Measurements from ENCODE around the gene INSR.
"Not testable (repeated sequence)": the region's sequence is repeated elsewhere in the genome, so short reads cannot be mapped to it uniquely, and the experiment has no call there.

INSR gene

GRCh38 chr19:7188698-7189629 is 105.2 kb downstream of the INSR start:
- DNase-seq, result no peak

DNA sequence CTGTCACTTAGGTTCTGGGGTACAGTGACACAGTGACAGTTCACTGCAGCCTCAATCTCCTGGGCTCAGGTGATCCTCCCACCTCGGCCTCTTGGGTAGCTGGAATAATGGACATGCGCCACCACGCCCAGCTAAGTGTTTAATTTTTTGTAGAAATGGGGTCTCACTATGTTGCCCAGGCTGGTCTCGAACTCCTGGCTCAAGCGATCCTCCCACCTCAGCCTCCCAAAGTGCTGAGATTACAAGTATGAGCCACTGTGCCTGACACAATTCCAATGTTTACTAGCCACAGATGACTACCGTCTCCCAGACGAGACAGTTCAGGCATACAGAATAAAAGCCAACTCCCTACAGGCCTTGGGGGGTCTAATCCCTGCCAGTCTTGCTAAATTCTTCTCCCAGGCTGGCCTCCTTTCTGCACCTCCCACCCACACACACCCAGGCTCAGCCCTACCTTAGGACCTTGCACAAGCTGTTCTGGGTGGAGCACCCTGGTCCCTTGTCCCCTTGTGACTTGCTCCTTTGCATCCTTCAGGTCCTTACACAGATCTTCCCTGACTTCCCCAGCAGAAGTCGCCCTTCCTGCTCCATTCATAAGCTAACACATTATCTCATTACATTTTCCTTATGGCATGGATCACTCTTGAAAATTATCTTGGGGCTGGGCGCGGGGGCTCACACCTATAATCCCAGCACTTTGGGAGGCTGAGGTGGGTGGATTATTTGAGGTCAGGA is 106.4 kb downstream of the INSR start:
- DNase-seq, result no peak

DNA sequence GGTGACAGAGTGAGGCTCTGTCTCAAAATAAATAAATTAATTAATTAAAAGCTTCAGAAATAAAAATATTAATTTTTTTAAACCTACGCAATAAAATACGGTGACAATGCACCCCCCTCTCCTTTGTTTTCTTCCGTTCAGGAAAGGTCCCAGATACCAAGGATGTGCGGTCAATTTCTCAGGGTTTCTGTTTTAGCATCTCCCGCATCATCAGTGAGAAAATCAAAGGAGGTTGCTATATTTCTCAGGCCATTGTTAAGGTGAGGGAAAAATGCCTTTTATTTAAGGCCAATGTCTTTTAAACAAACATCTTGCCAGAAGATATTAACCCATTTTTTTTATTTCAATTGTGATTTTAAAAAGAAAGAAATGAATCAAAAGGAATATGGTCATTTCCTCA is 111.7 kb downstream of the INSR start:
- no peak for DNase-seq

DNA sequence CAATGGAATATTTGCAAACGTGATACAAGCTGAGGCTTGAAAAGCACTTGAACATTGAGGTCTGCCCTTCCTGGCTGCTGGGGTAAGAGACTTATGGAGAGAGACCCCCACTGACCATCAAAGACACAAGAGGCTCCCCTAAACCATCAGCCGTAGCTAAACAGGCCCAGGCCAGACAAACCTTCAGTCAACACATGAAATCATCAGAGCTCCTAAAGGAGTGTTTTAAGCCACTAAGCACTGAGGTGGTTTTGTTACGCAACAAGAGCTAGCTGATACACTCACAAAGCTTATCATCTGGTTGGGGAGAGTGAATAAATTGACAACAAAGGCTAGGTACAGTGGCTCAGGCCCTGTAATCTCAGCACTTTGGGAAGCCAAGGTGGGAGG is 114.3 kb downstream of the INSR start:
- DNase-seq, result no peak

- no peak for DNase-seq
Measured at GRCh38 chr19:7177926-7178325, 116.3 kb downstream of the INSR start.

DNA sequence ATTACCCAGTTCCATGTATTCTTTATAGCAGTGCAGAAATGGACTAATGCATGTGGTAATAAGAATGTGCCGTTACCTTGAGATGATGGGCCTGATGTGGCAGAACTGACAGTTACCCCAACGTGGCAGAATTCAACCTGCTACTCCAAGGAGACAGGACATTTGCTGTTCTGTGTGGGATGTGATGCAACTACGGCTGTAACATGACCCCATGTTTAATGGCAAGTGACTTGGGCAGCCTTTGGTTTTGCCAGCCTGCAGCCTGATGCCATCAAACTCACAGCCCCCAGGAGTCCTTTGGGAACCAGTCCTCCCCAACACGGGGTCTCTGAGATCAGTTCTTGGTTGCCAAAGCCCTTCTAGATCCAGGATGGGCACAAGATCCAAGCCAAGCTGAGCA is 117.4 kb downstream of the INSR start:
- no peak for DNase-seq

DNA sequence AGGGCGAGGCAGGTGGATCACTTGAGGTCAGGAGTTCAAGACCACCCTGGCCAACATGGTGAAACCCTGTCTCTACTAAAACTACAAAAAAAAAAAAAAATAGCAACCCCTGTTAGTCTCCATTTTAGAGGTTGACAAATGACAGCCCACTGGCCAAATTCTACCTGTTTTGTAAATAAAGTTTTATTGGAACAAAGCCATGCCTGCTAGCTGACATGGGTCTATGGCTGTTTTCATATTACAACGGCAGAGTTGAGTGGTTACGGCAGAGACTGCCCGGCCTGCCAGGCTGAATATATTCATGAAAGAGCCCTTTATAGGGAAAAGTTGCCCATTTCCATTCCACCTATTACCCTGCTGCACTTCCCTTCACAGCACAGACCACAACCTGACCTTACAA is 121.4 kb downstream of the INSR start:
- no peak for DNase-seq

- DNase-seq, result no peak
Measured at GRCh38 chr19:7170983-7171382, 123.2 kb downstream of the INSR start.

DNA sequence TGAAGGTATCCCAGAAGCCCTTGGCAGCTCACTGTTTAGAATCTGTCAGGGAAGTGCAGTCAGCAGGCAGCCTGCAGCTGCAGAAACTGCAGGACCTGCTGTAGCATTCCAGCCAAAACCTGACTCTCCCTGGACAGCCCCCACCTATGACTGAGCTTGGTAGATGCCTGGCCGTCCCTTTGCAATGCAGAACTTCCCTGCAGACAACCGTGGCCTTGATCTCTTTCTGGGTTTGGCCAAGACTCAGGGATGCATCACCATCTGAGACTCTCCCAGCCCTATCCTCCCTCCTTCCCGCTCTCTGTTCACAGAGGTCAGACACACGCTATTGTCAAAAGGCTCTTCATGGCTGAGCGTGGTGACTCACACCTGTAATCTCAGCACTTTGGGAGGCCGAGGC is 125.3 kb downstream of the INSR start:
- DNase-seq, result no peak

- no peak for DNase-seq
Measured at GRCh38 chr19:7161292-7161691, 132.9 kb downstream of the INSR start.

DNA sequence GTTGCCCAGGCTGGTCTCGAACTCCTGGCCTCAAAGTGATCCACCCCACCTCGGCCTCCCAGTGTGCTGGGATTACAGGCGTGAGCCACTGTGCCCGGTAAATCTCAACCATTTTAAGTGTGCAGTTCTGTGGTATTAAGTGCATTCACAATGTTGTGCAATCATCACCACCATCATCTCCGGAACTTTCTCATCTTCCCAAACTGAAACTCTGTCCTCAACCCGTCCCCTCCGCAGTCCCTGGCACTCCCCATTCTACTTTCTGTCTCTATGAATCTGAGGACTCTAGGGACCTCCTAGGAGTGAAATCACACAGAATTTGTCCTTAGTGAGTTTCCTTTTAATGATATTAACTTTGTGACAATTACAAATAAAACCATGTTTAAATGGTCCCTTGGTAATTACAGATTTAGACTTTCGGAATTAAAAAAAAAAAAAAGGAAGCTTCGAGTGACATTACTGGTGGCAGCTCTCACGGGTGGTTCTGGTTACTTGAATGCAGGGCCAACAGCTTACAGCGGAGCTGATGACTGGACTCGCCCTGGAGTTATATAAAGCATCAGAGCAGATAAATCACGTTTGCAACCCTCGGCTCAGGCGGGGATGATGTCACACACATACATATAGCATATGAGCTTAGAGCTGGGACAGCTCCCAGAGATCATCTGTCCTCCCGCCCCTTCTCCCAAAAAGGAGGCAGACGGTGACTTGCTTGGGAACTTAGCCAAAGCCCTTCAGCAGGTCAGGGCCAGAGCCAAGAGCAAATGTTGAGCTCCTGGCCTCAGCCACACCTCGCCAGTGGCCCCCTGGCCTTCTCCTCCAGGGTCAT is 134.9 kb downstream of the INSR start:
- no peak for DNase-seq

GRCh38 chr19:7153022-7153421 is 141.2 kb downstream of the INSR start:
- no peak for DNase-seq

- DNase-seq, result no peak
Measured at GRCh38 chr19:7152568-7152967, 141.6 kb downstream of the INSR start.

DNA sequence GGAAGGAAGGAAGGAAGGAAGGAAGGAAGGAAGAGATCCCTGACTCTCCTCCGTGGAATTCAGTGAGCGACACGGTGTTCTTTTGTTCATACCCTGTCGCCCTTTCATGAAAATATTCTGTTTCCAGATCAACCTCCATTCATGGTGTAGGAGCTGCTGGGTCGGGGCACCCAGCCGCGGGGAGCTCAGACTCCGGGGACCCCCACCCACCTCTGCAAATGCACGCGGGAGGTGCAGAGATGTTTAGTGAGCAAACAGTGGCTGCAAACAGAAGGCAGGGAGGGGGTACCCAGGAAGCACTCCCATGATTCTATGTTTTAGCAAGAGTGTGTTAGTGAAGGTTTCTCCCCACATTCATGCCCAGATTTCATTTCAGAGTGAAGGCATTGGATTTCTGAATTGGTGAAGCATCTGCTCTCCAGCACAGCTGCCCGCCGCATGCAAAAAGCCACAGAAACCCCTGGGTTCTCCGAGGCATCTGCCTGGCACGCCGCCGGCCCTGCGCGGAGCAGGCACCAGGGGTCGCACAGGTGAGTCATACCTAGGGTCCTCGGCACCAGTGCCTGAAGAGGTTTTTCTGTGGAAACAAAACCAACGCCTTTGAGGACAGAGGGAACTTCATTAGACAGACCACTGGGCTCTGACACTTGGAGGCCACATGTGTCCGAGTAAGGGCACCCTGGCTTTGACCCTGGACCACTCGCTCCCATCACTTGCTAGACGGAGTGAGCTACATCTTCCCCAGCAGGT is 144.1 kb downstream of the INSR start:
- no peak for DNase-seq

DNA sequence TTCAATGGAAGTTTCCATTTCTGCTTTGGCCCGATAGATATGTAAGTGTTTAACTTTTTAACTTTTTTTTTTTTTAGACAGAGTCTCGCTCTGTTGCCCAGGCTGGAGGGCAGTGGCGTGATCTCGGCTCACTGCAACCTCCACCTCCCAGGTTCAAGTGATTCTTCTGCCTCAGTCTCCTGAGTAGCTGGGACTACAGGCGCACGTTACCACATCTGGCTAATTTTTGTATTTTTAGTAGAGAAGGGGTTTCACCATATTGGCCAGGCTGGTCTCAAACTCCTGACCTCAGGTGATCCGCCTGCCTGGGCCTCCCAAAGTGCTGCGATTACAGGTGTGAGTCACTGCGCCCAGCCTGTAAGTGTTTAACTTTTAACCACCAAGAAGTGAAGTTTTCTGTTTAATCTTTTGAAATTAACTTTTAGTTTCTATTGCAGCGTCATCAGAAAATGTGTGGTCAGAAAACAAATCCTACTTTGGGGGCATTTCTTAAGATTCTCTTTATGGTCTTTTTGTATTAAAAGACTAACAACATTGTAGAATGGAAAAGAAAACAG is 147.0 kb downstream of the INSR start:
- DNase-seq, result not testable (repeated sequence)

DNA sequence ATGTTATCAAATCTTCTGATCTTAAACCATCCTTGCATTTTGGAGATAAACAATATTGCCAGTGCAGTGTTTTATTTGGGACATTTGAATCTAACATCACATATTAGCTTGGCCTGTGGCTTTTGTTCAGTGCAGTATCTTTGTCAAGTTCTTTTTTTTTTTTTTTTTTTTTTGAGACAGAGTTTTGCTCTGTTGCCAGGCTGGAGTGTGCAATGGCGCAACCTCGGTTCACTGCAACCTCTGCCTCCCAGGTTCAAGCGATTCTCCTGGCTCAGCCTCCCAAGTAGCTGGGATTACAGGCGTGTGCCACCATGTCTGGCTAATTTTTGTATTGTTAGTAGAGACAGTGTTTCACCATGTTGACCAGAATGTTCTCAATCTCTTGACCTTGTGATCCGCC is 148.1 kb downstream of the INSR start:
- not testable (repeated sequence) for DNase-seq

DNA sequence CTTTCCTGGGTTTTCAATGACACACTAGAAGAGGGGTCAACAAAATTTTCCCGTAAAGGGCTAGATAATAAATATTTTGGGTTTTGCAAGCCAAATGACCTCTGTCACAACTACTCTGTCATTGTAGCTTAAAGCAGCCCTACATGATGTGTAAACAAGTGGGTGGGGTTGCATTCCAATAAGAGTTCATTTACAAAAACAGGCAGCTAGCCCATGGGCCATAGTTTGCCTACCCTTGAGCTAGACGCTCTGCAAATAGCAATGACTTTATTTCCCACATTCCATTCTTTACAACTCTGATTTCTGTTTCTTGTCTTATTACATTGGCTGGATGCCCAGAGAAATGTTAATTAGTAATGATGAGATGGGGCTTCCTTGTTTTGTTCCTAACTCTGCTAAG is 148.7 kb downstream of the INSR start:
- DNase-seq, result no peak

DNA sequence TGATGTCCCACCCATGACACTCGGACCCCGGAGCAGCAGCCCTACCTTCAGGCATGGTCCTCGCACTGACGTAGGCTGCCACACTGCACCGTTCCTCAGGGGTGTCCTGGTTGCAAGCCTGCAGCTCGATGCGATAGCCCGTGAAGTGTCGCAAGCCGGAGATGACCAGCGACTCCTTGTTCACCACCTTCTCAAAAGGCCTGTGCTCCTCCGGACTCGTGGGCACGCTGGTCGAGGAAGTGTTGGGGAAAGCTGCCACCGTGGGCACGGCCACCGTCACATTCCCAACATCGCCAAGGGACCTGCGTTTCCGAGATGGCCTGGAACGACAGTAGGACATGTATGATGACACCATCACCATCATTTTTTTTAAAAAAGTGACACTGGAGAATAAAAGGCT is 151.4 kb downstream of the INSR start:
- DNase-seq, result no peak

DNA sequence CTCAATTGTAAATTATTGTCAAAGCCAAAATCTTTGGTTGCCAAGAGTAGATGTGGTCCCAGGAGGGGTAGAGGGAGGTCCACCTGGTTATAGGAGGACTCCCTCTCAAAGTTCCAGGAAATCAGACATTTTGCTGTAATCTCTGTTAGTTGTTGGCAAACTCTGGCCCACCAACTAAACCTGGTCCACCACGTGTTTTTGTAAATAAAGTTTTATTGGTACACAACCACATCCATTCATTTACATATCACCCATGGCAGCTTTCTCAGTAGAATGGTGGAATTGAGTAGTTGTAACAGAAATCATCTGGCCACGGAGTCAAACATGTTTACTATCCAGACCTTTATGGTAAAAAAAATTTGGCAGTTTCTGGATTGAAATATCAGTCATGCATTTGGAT is 154.1 kb downstream of the INSR start:
- no peak for DNase-seq

DNA sequence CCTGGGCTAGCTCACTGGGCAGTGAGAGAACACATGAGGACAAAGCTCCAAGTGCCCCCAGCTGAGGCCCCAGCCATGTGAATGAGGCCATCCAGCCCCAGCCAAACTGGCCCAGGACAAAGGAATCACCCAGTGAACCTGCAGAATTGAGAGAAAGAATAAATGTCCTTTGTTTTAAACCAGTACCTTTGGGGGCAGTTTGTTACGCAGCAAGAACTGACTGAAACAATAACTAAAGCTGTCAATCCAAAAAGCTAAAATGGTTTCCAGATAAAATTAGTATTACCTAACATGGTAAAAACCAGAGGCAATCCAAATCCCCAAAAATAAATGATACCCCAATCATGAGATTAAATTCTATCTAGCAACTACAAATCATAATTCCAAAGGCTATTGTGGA is 155.1 kb downstream of the INSR start:
- no peak for DNase-seq

GRCh38 chr19:7138402-7138801 is 155.8 kb downstream of the INSR start:
- DNase-seq, result no peak

GRCh38 chr19:7137120-7137519 is 157.1 kb downstream of the INSR start:
- no peak for DNase-seq

All from activated gamma-delta T cell (primary cell).